ENCODE measurements around the gene DPPA3.

DNA sequence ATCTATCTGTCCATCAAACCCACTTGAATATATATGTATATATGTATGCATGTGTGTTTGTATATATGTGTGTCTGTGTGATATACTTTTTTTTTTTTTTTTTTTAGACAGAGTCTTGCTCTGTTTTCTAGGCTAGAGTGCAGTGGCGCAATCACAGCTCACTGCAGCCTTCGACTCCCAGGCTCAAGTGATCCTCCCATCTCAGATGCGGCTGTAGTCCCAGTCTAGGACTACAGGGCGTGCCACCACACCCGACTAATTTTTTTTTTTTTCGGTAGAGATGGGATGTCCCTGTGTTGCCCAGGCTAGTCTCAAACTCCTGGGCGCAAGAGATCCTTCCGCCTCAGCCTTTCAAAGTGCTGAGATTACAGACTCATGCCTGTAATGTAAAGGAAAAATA is 32.5 kb upstream of the DPPA3 start:
- TF ChIP-seq, protein P1, sequence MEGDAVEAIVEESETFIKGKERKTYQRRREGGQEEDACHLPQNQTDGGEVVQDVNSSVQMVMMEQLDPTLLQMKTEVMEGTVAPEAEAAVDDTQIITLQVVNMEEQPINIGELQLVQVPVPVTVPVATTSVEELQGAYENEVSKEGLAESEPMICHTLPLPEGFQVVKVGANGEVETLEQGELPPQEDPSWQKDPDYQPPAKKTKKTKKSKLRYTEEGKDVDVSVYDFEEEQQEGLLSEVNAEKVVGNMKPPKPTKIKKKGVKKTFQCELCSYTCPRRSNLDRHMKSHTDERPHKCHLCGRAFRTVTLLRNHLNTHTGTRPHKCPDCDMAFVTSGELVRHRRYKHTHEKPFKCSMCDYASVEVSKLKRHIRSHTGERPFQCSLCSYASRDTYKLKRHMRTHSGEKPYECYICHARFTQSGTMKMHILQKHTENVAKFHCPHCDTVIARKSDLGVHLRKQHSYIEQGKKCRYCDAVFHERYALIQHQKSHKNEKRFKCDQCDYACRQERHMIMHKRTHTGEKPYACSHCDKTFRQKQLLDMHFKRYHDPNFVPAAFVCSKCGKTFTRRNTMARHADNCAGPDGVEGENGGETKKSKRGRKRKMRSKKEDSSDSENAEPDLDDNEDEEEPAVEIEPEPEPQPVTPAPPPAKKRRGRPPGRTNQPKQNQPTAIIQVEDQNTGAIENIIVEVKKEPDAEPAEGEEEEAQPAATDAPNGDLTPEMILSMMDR (IDR thresholded peaks at IDR 0.05): no peak
- no peak for TF ChIP-seq POLR2A (IDR thresholded peaks at IDR 0.05)

Measured in breast epithelium (tissue), 3 donors.